ENCODE results near the gene PACS1.

PACS1 gene

GRCh38 chr11:66146074-66146473 is 76.0 kb downstream of the PACS1 start:
- no peaks in the 10 kb centered on the region for H3K27me3 ChIP-seq (ENCODE audit: control insufficient read depth in 1 of 2, insufficient read depth in 2 of 2, low read length in 2 of 2)
- no peak overlapping the region for H3K4me3 ChIP-seq (ENCODE audit: low read length in 2 of 2)
- H3K4me1 ChIP-seq (ENCODE audit: control insufficient read depth, insufficient read depth, low read length) = no peaks in the 10 kb centered on the region
- no peaks in the 10 kb centered on the region for H3K36me3 ChIP-seq (ENCODE audit: control insufficient read depth in 2 of 2, insufficient read depth in 2 of 2, low read length in 2 of 2)
- no peak overlapping the region for H3K9ac ChIP-seq (ENCODE audit: low read length in 2 of 2)
- no peak overlapping the region for H3K27ac ChIP-seq (ENCODE audit: low read length)
- no peaks in the 10 kb centered on the region for H3K9me3 ChIP-seq (ENCODE audit: control insufficient read depth in 2 of 2, low read length in 2 of 2)

- Histone ChIP-seq H3K36me3 (ENCODE audit: control insufficient read depth in 2 of 2, insufficient read depth in 2 of 2, low read length in 2 of 2) (no peaks in the 10 kb centered on the region), H3K4me1 (ENCODE audit: control insufficient read depth, insufficient read depth, low read length) (no peaks in the 10 kb centered on the region), H3K9ac (ENCODE audit: low read length in 2 of 2) (no peak overlapping the region), H3K27ac (ENCODE audit: low read length) (no peak overlapping the region), H3K9me3 (ENCODE audit: control insufficient read depth in 2 of 2, low read length in 2 of 2) (no peaks in the 10 kb centered on the region), H3K4me3 (ENCODE audit: low read length in 2 of 2) (no peak overlapping the region), H3K27me3 (ENCODE audit: control insufficient read depth in 1 of 2, insufficient read depth in 2 of 2, low read length in 2 of 2) (no peaks in the 10 kb centered on the region)
These were observed 76.9 kb downstream of the PACS1 start for GRCh38 chr11:66146940-66147339.

DNA sequence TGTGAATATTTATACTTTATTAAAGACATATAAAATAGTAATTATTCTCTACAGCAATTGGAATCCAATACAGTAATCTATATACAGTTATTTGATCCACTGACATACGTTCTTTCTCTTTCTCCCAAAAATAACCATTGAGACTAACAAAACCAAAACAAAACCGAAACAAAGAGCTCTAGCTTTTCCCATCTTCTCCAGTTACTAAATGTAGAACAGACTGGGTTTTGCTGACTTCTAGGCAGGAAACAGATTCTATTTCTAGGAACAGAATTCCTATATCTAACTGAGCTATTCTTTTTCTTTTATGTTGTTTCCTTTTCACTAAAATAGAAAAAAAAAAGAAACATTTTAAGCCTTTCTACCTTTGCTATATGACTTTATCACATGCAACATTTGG is 80.1 kb downstream of the PACS1 start:
- H3K4me1 ChIP-seq (ENCODE audit: control insufficient read depth, insufficient read depth, low read length) = no peaks in the 10 kb centered on the region
- H3K9ac ChIP-seq (ENCODE audit: low read length in 2 of 2) = no peak overlapping the region
- no peaks in the 10 kb centered on the region for H3K36me3 ChIP-seq (ENCODE audit: control insufficient read depth in 2 of 2, insufficient read depth in 2 of 2, low read length in 2 of 2)
- H3K4me3 ChIP-seq (ENCODE audit: low read length in 2 of 2) = no peak overlapping the region
- no peak overlapping the region for H3K27ac ChIP-seq (ENCODE audit: low read length)
- no peaks in the 10 kb centered on the region for H3K27me3 ChIP-seq (ENCODE audit: control insufficient read depth in 1 of 2, insufficient read depth in 2 of 2, low read length in 2 of 2)
- H3K9me3 ChIP-seq (ENCODE audit: control insufficient read depth in 2 of 2, low read length in 2 of 2) = no peaks in the 10 kb centered on the region

DNA sequence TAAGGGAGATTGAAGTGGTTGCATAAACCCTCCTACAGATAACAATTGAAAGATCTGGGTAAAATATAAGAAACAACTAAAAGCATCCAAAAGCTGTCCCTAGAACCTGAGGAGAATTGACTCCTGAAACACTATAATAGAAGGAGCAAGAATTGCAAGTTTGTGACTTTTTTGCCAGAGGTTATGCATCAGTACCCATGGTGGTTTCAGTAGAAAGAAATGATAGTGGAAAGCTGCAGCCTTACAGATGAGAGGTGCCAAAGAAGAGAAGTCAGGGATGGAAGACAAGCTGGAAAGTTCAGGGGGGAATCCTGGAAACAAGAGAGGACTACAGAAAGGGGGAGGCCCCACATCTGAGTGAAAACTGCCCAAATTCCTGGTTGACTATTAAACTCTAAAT is 80.7 kb downstream of the PACS1 start:
- H3K9me3 ChIP-seq (ENCODE audit: control insufficient read depth in 2 of 2, low read length in 2 of 2) = no peaks in the 10 kb centered on the region
- no peak overlapping the region for H3K9ac ChIP-seq (ENCODE audit: low read length in 2 of 2)
- H3K36me3 ChIP-seq (ENCODE audit: control insufficient read depth in 2 of 2, insufficient read depth in 2 of 2, low read length in 2 of 2) = no peaks in the 10 kb centered on the region
- no peaks in the 10 kb centered on the region for H3K27me3 ChIP-seq (ENCODE audit: control insufficient read depth in 1 of 2, insufficient read depth in 2 of 2, low read length in 2 of 2)
- H3K4me1 ChIP-seq (ENCODE audit: control insufficient read depth, insufficient read depth, low read length) = no peaks in the 10 kb centered on the region
- H3K4me3 ChIP-seq (ENCODE audit: low read length in 2 of 2) = no peak overlapping the region
- H3K27ac ChIP-seq (ENCODE audit: low read length) = no peak overlapping the region

- Histone ChIP-seq H3K4me1 (ENCODE audit: control insufficient read depth, insufficient read depth, low read length) (no peaks in the 10 kb centered on the region), H3K9me3 (ENCODE audit: control insufficient read depth in 2 of 2, low read length in 2 of 2) (no peaks in the 10 kb centered on the region), H3K27ac (ENCODE audit: low read length) (no peak overlapping the region), H3K36me3 (ENCODE audit: control insufficient read depth in 2 of 2, insufficient read depth in 2 of 2, low read length in 2 of 2) (no peaks in the 10 kb centered on the region), H3K4me3 (ENCODE audit: low read length in 2 of 2) (no peak overlapping the region), H3K9ac (ENCODE audit: low read length in 2 of 2) (no peak overlapping the region), H3K27me3 (ENCODE audit: control insufficient read depth in 1 of 2, insufficient read depth in 2 of 2, low read length in 2 of 2) (no peaks in the 10 kb centered on the region)
These were observed 81.2 kb downstream of the PACS1 start for GRCh38 chr11:66151273-66151672.

DNA sequence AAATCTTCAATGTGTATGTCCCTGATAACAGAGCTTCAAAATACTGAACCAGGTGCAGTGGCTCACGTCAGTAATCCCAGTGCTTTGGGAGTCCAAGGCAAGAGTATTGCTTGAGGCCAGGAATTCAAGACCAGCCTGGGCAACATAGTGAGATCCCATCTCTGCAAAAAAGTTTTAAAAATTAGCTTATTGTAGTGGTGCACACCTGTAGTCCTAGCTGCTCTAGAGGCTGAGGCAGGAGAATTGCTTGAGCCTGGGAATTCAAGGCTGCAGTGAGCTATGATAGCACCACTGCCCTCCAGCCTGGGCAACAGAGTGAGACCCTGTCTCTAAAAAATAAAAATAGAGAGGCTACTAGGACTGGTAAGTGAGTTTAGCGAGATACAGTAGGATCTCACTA is 84.0 kb downstream of the PACS1 start:
- Histone ChIP-seq H3K4me1 (ENCODE audit: control insufficient read depth, insufficient read depth, low read length) (no peaks in the 10 kb centered on the region), H3K4me3 (ENCODE audit: low read length in 2 of 2) (no peak overlapping the region)

GRCh38 chr11:66155387-66156073 is 85.5 kb downstream of the PACS1 start:
- H3K36me3 ChIP-seq (ENCODE audit: control insufficient read depth in 2 of 2, insufficient read depth in 2 of 2, low read length in 2 of 2) = no peaks in the 10 kb centered on the region
- H3K4me3 ChIP-seq (ENCODE audit: low read length in 2 of 2) = no peak overlapping the region
- H3K9ac ChIP-seq (ENCODE audit: low read length in 2 of 2) = no peak overlapping the region
- H3K27ac ChIP-seq (ENCODE audit: low read length) = no peak overlapping the region
- H3K27me3 ChIP-seq (ENCODE audit: control insufficient read depth in 1 of 2, insufficient read depth in 2 of 2, low read length in 2 of 2) = no peaks in the 10 kb centered on the region
- no peaks in the 10 kb centered on the region for H3K9me3 ChIP-seq (ENCODE audit: control insufficient read depth in 2 of 2, low read length in 2 of 2)
- H3K4me1 ChIP-seq (ENCODE audit: control insufficient read depth, insufficient read depth, low read length) = no peaks in the 10 kb centered on the region

More for the DNA sequence above, 84.0 kb downstream of the PACS1 start:
- no peaks in the 10 kb centered on the region for H3K27me3 ChIP-seq (ENCODE audit: control insufficient read depth in 1 of 2, insufficient read depth in 2 of 2, low read length in 2 of 2)
- H3K27ac ChIP-seq (ENCODE audit: low read length) = no peak overlapping the region
- no peaks in the 10 kb centered on the region for H3K9me3 ChIP-seq (ENCODE audit: control insufficient read depth in 2 of 2, low read length in 2 of 2)
- no peaks in the 10 kb centered on the region for H3K36me3 ChIP-seq (ENCODE audit: control insufficient read depth in 2 of 2, insufficient read depth in 2 of 2, low read length in 2 of 2)
- no peak overlapping the region for H3K9ac ChIP-seq (ENCODE audit: low read length in 2 of 2)

- Histone ChIP-seq H3K4me3 (ENCODE audit: low read length in 2 of 2) (no peak overlapping the region), H3K27ac (ENCODE audit: low read length) (no peak overlapping the region), H3K9me3 (ENCODE audit: control insufficient read depth in 2 of 2, low read length in 2 of 2) (no peaks in the 10 kb centered on the region), H3K27me3 (ENCODE audit: control insufficient read depth in 1 of 2, insufficient read depth in 2 of 2, low read length in 2 of 2) (no peaks in the 10 kb centered on the region), H3K4me1 (ENCODE audit: control insufficient read depth, insufficient read depth, low read length) (no peaks in the 10 kb centered on the region), H3K9ac (ENCODE audit: low read length in 2 of 2) (no peak overlapping the region), H3K36me3 (ENCODE audit: control insufficient read depth in 2 of 2, insufficient read depth in 2 of 2, low read length in 2 of 2) (no peaks in the 10 kb centered on the region)
These were observed 87.3 kb downstream of the PACS1 start for GRCh38 chr11:66157182-66157864.

DNA sequence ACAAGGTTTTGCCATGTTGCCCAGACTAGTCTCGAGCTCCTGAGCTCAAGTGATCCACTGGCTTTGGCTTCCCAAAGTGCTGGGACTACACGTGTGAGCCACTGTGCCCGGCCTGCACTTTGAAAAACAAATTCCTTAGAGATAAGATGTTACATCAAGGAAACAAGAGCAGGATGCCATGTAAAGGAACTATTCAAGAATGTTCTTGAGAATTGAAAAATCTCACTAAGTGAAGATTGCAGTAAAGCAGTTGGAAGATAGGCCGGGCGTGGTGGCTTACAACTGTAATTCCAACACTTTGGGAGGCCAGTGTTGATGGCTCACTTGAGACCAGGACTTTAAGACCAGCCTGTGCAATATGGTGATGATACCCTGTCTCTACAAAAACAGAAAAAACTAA is 88.1 kb downstream of the PACS1 start:
- Histone ChIP-seq H3K27me3 (ENCODE audit: control insufficient read depth in 1 of 2, insufficient read depth in 2 of 2, low read length in 2 of 2) (no peaks in the 10 kb centered on the region), H3K36me3 (ENCODE audit: control insufficient read depth in 2 of 2, insufficient read depth in 2 of 2, low read length in 2 of 2) (no peaks in the 10 kb centered on the region), H3K4me3 (ENCODE audit: low read length in 2 of 2) (no peak overlapping the region), H3K4me1 (ENCODE audit: control insufficient read depth, insufficient read depth, low read length) (no peaks in the 10 kb centered on the region), H3K9ac (ENCODE audit: low read length in 2 of 2) (no peak overlapping the region), H3K27ac (ENCODE audit: low read length) (no peak overlapping the region), H3K9me3 (ENCODE audit: control insufficient read depth in 2 of 2, low read length in 2 of 2) (no peaks in the 10 kb centered on the region)

DNA sequence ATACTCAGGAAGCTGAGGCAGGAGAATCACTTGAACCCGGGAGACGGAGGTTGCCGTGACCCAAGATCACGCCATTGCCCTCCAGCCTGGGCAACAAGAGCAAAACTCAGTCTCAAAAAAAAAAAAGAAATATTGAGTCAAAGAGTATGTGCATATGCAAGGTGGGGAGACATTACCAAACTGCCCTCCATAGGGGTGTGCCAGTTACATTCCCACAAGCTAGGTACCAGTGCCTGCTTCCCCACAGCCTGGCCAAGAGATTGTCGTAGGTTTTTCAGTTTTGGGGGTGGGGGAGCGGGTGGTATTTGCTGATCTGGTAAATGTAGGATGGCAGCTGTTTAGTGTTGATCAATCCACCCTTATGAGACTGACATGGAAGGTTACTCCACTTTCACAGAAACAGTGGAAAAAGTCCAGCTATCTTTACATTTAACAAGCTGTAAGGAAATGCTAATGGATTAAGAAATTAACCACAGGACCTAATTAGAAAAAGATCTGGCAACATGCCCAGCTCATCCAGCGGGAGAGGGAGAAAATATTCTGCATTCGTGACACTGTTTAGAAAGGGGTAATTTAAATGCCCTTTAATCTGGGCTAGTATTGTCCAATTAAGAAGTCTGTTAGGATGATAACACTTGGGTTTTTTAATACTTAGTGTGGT is 89.4 kb downstream of the PACS1 start:
- Histone ChIP-seq H3K9ac (ENCODE audit: low read length in 2 of 2) (no peak overlapping the region), H3K27ac (ENCODE audit: low read length) (no peak overlapping the region), H3K9me3 (ENCODE audit: control insufficient read depth in 2 of 2, low read length in 2 of 2) (no peaks in the 10 kb centered on the region), H3K4me1 (ENCODE audit: control insufficient read depth, insufficient read depth, low read length) (no peaks in the 10 kb centered on the region), H3K4me3 (ENCODE audit: low read length in 2 of 2) (no peak overlapping the region), H3K36me3 (ENCODE audit: control insufficient read depth in 2 of 2, insufficient read depth in 2 of 2, low read length in 2 of 2) (no peaks in the 10 kb centered on the region), H3K27me3 (ENCODE audit: control insufficient read depth in 1 of 2, insufficient read depth in 2 of 2, low read length in 2 of 2) (no peaks in the 10 kb centered on the region)

- Histone ChIP-seq H3K27me3 (ENCODE audit: control insufficient read depth in 1 of 2, insufficient read depth in 2 of 2, low read length in 2 of 2) (no peaks in the 10 kb centered on the region), H3K4me1 (ENCODE audit: control insufficient read depth, insufficient read depth, low read length) (no peaks in the 10 kb centered on the region), H3K36me3 (ENCODE audit: control insufficient read depth in 2 of 2, insufficient read depth in 2 of 2, low read length in 2 of 2) (no peaks in the 10 kb centered on the region), H3K4me3 (ENCODE audit: low read length in 2 of 2) (no peak overlapping the region), H3K9ac (ENCODE audit: low read length in 2 of 2) (no peak overlapping the region), H3K9me3 (ENCODE audit: control insufficient read depth in 2 of 2, low read length in 2 of 2) (no peaks in the 10 kb centered on the region), H3K27ac (ENCODE audit: low read length) (no peak overlapping the region)
These were observed 90.6 kb downstream of the PACS1 start for GRCh38 chr11:66160709-66161108.
